Osteocyte (in vitro differentiated cells): ENCODE measurements around the gene SYNGAP1. TPM values are rescaled to one million over a fixed set of nuclear protein-coding genes. Genes with fewer than 3 reads are reported as not detected.

Experiments
- DNase-seq: peaks from one replicate; pipeline ENCODE4 v3.0.0; 2021; ENCODE audit warnings: mixed read lengths; ENCODE audit not compliant: unreplicated experiment; ENCODE audit errors: extremely low spot score
- H3K27ac Mint-ChIP-seq: one replicate; pipeline ENCODE4 v1.8.0; 2021; ENCODE audit warnings: mild to moderate bottlenecking, mixed read lengths; ENCODE audit not compliant: unreplicated experiment
- H3K27me3 Mint-ChIP-seq: one replicate; pipeline ENCODE4 v1.8.0; 2021; ENCODE audit warnings: mixed read lengths; ENCODE audit not compliant: unreplicated experiment
- H3K36me3 Mint-ChIP-seq: one replicate; pipeline ENCODE4 v1.8.0; 2021; ENCODE audit warnings: mixed read lengths; ENCODE audit not compliant: unreplicated experiment
- H3K4me1 Mint-ChIP-seq: one replicate; pipeline ENCODE4 v1.8.0; 2021; ENCODE audit warnings: mixed read lengths; ENCODE audit not compliant: unreplicated experiment
- H3K4me3 Mint-ChIP-seq: one replicate; pipeline ENCODE4 v1.8.0; 2021; ENCODE audit warnings: mild to moderate bottlenecking, moderate library complexity, mixed read lengths; ENCODE audit not compliant: unreplicated experiment
- H3K9me3 Mint-ChIP-seq: one replicate; pipeline ENCODE4 v1.8.0; 2021; ENCODE audit warnings: mixed read lengths; ENCODE audit not compliant: unreplicated experiment
- total RNA-seq: library from RNA; stranded (reverse); gene quantifications from 2 replicates; pipeline ENCODE4 v1.2.1, GENCODE V29; 2021
- TF ChIP-seq, protein P1 (sequence below): fragments of 200-600 bp; sonication (generic); IDR thresholded peaks from 2 replicates; pipeline ENCODE4 v1.5.0; 2021; ENCODE audit warnings: antibody characterized with exemption, mild to moderate bottlenecking, moderate library complexity

Gene SYNGAP1
- total RNA-seq, 1 donor from 2014 or later, result 34.7 TPM

DNA sequence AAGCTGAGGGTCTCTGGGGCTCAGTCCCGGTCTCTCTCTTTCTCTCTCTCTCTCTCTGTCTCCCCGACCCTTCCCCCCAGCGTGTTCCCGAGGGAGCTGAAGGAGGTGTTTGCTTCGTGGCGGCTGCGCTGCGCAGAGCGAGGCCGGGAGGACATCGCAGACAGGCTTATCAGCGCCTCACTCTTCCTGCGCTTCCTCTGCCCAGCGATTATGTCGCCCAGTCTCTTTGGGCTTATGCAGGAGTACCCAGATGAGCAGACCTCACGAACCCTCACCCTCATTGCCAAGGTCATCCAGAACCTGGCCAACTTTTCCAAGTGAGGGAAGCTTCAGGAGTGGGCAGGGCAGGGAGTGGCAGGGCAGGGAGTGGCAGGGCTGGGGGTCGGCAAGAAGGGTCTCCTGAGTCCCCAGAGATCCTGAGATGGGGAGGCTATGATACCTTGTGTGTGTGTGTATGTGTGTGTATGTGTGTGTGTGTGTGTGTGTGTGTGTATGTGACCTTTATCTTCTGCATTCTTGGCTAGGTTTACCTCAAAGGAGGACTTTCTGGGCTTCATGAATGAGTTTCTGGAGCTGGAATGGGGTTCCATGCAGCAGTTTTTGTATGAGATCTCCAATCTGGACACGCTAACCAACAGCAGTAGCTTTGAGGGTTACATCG, 20.9 kb downstream of the SYNGAP1 start:
- no peaks in the 10 kb centered on the region for H3K4me1 Mint-ChIP-seq
- TF ChIP-seq, protein P1, sequence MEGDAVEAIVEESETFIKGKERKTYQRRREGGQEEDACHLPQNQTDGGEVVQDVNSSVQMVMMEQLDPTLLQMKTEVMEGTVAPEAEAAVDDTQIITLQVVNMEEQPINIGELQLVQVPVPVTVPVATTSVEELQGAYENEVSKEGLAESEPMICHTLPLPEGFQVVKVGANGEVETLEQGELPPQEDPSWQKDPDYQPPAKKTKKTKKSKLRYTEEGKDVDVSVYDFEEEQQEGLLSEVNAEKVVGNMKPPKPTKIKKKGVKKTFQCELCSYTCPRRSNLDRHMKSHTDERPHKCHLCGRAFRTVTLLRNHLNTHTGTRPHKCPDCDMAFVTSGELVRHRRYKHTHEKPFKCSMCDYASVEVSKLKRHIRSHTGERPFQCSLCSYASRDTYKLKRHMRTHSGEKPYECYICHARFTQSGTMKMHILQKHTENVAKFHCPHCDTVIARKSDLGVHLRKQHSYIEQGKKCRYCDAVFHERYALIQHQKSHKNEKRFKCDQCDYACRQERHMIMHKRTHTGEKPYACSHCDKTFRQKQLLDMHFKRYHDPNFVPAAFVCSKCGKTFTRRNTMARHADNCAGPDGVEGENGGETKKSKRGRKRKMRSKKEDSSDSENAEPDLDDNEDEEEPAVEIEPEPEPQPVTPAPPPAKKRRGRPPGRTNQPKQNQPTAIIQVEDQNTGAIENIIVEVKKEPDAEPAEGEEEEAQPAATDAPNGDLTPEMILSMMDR, result no peak
- H3K36me3 Mint-ChIP-seq, result peaks cover 35% of the 10 kb centered on the region
- no peak overlapping the region for H3K4me3 Mint-ChIP-seq
- no peak for DNase-seq
- no peaks in the 10 kb centered on the region for H3K9me3 Mint-ChIP-seq
- no peak overlapping the region for H3K27ac Mint-ChIP-seq
- H3K27me3 Mint-ChIP-seq, result no peaks in the 10 kb centered on the region

DNA sequence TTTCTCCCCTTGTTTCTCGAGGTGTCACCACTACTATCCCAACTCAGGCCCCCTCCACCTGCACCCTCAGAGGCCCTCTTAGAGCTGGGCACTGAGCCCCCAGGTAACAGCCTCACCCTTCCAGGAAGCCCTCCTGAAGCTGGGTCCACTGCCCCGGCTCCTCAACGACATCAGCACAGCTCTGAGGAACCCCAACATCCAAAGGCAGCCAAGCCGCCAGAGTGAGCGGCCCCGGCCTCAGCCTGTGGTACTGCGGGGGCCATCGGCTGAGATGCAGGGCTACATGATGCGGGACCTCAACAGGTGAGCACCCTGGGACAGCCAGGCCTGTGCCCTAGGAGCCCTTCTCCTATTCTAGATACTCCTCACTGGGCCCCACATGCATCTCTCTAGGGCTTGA, 21.6 kb downstream of the SYNGAP1 start:
- H3K4me3 Mint-ChIP-seq, result no peak overlapping the region
- no peak for DNase-seq
- no peaks in the 10 kb centered on the region for H3K4me1 Mint-ChIP-seq
- TF ChIP-seq, protein P1, result no peak
- H3K27ac Mint-ChIP-seq, result no peak overlapping the region
- peaks cover 36% of the 10 kb centered on the region for H3K36me3 Mint-ChIP-seq
- no peaks in the 10 kb centered on the region for H3K27me3 Mint-ChIP-seq
- H3K9me3 Mint-ChIP-seq, result no peaks in the 10 kb centered on the region

DNA sequence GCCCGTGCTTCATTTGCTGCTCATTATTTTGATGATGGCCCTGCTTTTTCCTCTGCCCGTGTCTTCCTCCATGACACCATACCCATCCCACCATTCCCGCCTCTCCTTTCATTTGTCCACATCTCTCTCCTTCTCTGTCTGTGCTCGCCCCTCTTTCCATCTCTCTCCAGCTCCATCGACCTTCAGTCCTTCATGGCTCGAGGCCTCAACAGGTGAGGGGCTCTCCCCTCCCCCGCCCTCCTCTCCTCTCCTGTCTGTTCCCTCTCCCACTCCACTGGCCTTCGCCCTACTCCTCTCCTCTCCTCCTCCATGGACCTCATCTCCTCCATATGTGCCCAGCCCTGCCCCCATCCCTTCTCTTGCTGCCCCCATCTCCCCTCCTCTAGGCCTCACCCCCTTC, 22.4 kb downstream of the SYNGAP1 start:
- TF ChIP-seq, protein P1, result no peak
- H3K27ac Mint-ChIP-seq, result no peak overlapping the region
- no peak overlapping the region for H3K4me3 Mint-ChIP-seq
- DNase-seq, result no peak
- no peaks in the 10 kb centered on the region for H3K27me3 Mint-ChIP-seq
- no peaks in the 10 kb centered on the region for H3K9me3 Mint-ChIP-seq
- H3K36me3 Mint-ChIP-seq, result peaks cover 31% of the 10 kb centered on the region
- no peaks in the 10 kb centered on the region for H3K4me1 Mint-ChIP-seq

DNA sequence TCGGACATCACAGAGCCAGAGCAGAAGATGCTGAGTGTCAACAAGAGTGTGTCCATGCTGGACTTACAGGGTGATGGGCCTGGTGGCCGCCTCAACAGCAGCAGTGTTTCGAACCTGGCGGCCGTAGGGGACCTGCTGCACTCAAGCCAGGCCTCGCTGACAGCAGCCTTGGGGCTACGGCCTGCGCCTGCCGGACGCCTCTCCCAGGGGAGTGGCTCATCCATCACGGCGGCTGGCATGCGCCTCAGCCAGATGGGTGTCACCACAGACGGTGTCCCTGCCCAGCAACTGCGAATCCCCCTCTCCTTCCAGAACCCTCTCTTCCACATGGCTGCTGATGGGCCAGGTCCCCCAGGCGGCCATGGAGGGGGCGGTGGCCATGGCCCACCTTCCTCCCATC, 23.2 kb downstream of the SYNGAP1 start:
- no peak overlapping the region for H3K27ac Mint-ChIP-seq
- no peak overlapping the region for H3K4me3 Mint-ChIP-seq
- TF ChIP-seq, protein P1, result no peak
- H3K9me3 Mint-ChIP-seq, result no peaks in the 10 kb centered on the region
- no peaks in the 10 kb centered on the region for H3K4me1 Mint-ChIP-seq
- H3K36me3 Mint-ChIP-seq, result peaks cover 33% of the 10 kb centered on the region
- no peaks in the 10 kb centered on the region for H3K27me3 Mint-ChIP-seq
- DNase-seq, result no peak

DNA sequence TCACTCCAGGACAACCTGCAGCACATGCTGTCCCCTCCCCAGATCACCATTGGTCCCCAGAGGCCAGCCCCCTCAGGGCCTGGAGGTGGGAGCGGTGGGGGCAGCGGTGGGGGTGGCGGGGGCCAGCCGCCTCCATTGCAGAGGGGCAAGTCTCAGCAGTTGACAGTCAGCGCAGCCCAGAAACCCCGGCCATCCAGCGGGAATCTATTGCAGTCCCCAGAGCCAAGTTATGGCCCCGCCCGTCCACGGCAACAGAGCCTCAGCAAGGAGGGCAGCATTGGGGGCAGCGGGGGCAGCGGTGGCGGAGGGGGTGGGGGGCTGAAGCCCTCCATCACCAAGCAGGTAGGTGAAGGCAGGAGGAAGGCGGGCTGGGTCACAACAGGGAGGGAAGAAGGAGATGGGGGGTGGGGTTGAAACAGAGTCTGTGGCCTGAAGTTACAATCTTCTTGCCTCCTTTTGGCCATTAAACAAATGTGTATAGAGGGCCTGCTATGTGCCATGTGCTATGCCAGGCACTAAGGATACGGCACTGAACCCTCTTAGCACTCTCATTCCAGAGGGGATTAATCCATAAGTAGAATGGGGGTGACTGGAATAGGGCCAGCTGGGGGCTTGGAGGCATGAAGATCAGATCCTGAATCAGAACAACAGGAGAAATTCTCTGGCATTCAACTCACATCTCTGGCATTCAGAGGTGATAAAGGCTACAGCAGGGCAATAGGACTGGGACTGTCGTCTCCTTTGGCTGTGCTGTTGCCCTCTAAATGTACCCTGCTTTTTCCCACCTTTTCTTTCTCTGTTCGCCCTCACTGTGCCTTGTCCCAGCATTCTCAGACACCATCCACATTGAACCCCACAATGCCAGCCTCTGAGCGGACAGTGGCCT, 24.0 kb downstream of the SYNGAP1 start:
- no peaks in the 10 kb centered on the region for H3K4me1 Mint-ChIP-seq
- TF ChIP-seq, protein P1, result no peak
- H3K4me3 Mint-ChIP-seq, result no peak overlapping the region
- H3K36me3 Mint-ChIP-seq, result peaks cover 32% of the 10 kb centered on the region
- no peak for DNase-seq
- H3K27me3 Mint-ChIP-seq, result no peaks in the 10 kb centered on the region
- no peaks in the 10 kb centered on the region for H3K9me3 Mint-ChIP-seq
- no peak overlapping the region for H3K27ac Mint-ChIP-seq
